Neuron (in vitro differentiated cells): ENCODE results near the gene MAML3.

Experiments used
- H2AFZ ChIP-seq: one replicate; pipeline ENCODE4 v1.6.1; 2013; ENCODE audit warnings: low read depth, mild to moderate bottlenecking, inconsistent platforms, low read length, moderate library complexity
- H3K27me3 ChIP-seq: one replicate; pipeline ENCODE4 v1.6.1; 2013; ENCODE audit warnings: low read length; ENCODE audit not compliant: insufficient read depth
- H3K36me3 ChIP-seq: one replicate; pipeline ENCODE4 v1.6.1; 2013; ENCODE audit warnings: low read length; ENCODE audit not compliant: insufficient read depth
- H3K4me1 ChIP-seq: one replicate; pipeline ENCODE4 v1.6.1; 2013; ENCODE audit warnings: low read length; ENCODE audit not compliant: insufficient read depth
- H3K4me3 ChIP-seq: 2 replicates; pipeline ENCODE4 v1.5.1; 2013; ENCODE audit warnings: mild to moderate bottlenecking, low read length, moderate library complexity
- H3K9me3 ChIP-seq: one replicate; pipeline ENCODE4 v1.6.1; 2013; ENCODE audit warnings: low read length

The MAML3 gene

GRCh38 chr4:140098455-140099160, 55.4 kb downstream of the MAML3 start:
- no peak overlapping the region for H2AFZ ChIP-seq
- H3K27me3 ChIP-seq, result no peaks in the 10 kb centered on the region
- no peak overlapping the region for H3K4me3 ChIP-seq
- no peaks in the 10 kb centered on the region for H3K9me3 ChIP-seq
- H3K36me3 ChIP-seq, result no peaks in the 10 kb centered on the region
- peaks cover 18% of the 10 kb centered on the region for H3K4me1 ChIP-seq

GRCh38 chr4:140097572-140097971, 56.4 kb downstream of the MAML3 start:
- H3K27me3 ChIP-seq, result no peaks in the 10 kb centered on the region
- H3K36me3 ChIP-seq, result no peaks in the 10 kb centered on the region
- no peak overlapping the region for H2AFZ ChIP-seq
- H3K9me3 ChIP-seq, result no peaks in the 10 kb centered on the region
- H3K4me1 ChIP-seq, result peaks cover 22% of the 10 kb centered on the region
- no peak overlapping the region for H3K4me3 ChIP-seq

GRCh38 chr4:140096921-140097320, 57.1 kb downstream of the MAML3 start:
- H3K9me3 ChIP-seq, result no peaks in the 10 kb centered on the region
- H3K4me1 ChIP-seq, result peaks cover 28% of the 10 kb centered on the region

GRCh38 chr4:140096483-140096861, 57.5 kb downstream of the MAML3 start:
- Histone ChIP-seq H3K36me3 (no peaks in the 10 kb centered on the region), H3K4me1 (peaks cover 31% of the 10 kb centered on the region), H3K4me3 (no peak overlapping the region), H2AFZ (no peak overlapping the region), H3K27me3 (no peaks in the 10 kb centered on the region), H3K9me3 (no peaks in the 10 kb centered on the region)

More at GRCh38 chr4:140096921-140097320, 57.1 kb downstream of the MAML3 start:
- Histone ChIP-seq H3K27me3 (no peaks in the 10 kb centered on the region), H2AFZ (no peak overlapping the region), H3K36me3 (no peaks in the 10 kb centered on the region), H3K4me3 (no peak overlapping the region)

- no peak overlapping the region for H2AFZ ChIP-seq
- no peak overlapping the region for H3K4me3 ChIP-seq
- no peaks in the 10 kb centered on the region for H3K36me3 ChIP-seq
- no peaks in the 10 kb centered on the region for H3K27me3 ChIP-seq
- no peaks in the 10 kb centered on the region for H3K9me3 ChIP-seq
- H3K4me1 ChIP-seq, result peaks cover 32% of the 10 kb centered on the region
These were observed 58.1 kb downstream of the MAML3 start for GRCh38 chr4:140095694-140096482.

- Histone ChIP-seq H2AFZ (no peak overlapping the region), H3K27me3 (no peaks in the 10 kb centered on the region), H3K9me3 (no peaks in the 10 kb centered on the region), H3K36me3 (no peaks in the 10 kb centered on the region), H3K4me3 (no peak overlapping the region), H3K4me1 (peaks cover 35% of the 10 kb centered on the region)
These were observed 59.3 kb downstream of the MAML3 start for GRCh38 chr4:140094438-140095420.

GRCh38 chr4:140092094-140092851, 61.7 kb downstream of the MAML3 start:
- Histone ChIP-seq H3K4me1 (peaks cover 32% of the 10 kb centered on the region), H3K9me3 (no peaks in the 10 kb centered on the region), H3K27me3 (no peaks in the 10 kb centered on the region), H3K4me3 (peak overlapping the region; percentile 7), H3K36me3 (no peaks in the 10 kb centered on the region), H2AFZ (no peak overlapping the region)

GRCh38 chr4:140091305-140091704, 62.7 kb downstream of the MAML3 start:
- Histone ChIP-seq H3K4me3 (no peak overlapping the region), H3K27me3 (no peaks in the 10 kb centered on the region), H3K9me3 (no peaks in the 10 kb centered on the region), H2AFZ (no peak overlapping the region), H3K4me1 (peaks cover 32% of the 10 kb centered on the region), H3K36me3 (no peaks in the 10 kb centered on the region)

- Histone ChIP-seq H3K27me3 (no peaks in the 10 kb centered on the region), H3K4me3 (no peak overlapping the region), H3K4me1 (peaks cover 32% of the 10 kb centered on the region), H3K36me3 (no peaks in the 10 kb centered on the region), H2AFZ (no peak overlapping the region), H3K9me3 (no peaks in the 10 kb centered on the region)
These were observed 63.7 kb downstream of the MAML3 start for GRCh38 chr4:140090215-140090731.

GRCh38 chr4:140089216-140089615, 64.8 kb downstream of the MAML3 start:
- Histone ChIP-seq H3K9me3 (no peaks in the 10 kb centered on the region), H3K27me3 (no peaks in the 10 kb centered on the region), H3K36me3 (no peaks in the 10 kb centered on the region), H2AFZ (no peak overlapping the region), H3K4me3 (no peak overlapping the region), H3K4me1 (peaks cover 23% of the 10 kb centered on the region)

- peaks cover 22% of the 10 kb centered on the region for H3K4me1 ChIP-seq
- no peak overlapping the region for H2AFZ ChIP-seq
- no peak overlapping the region for H3K4me3 ChIP-seq
- H3K27me3 ChIP-seq, result no peaks in the 10 kb centered on the region
- H3K36me3 ChIP-seq, result no peaks in the 10 kb centered on the region
- H3K9me3 ChIP-seq, result no peaks in the 10 kb centered on the region
These were observed 65.5 kb downstream of the MAML3 start for GRCh38 chr4:140088323-140088967.

GRCh38 chr4:140085881-140086280, 68.1 kb downstream of the MAML3 start:
- Histone ChIP-seq H3K4me3 (no peak overlapping the region), H2AFZ (no peak overlapping the region), H3K27me3 (no peaks in the 10 kb centered on the region), H3K9me3 (no peaks in the 10 kb centered on the region), H3K36me3 (no peaks in the 10 kb centered on the region), H3K4me1 (peaks cover 33% of the 10 kb centered on the region)
